GM19324 (cell line): Measurements from ENCODE around the gene TBL1XR1.
"Not testable (repeated sequence)": the region's sequence is repeated elsewhere in the genome, so short reads cannot be mapped to it uniquely, and the experiment has no call there.

Source experiments
- ATAC-seq: cut with Tn5 transposase; IDR thresholded peaks from one replicate; pipeline ENCODE4 v1.9.1; 2021; ENCODE audit warnings: mild to moderate bottlenecking, moderate library complexity; ENCODE audit not compliant: unreplicated experiment, low FRiP score

The TBL1XR1 gene

GRCh38 chr3:177041021-177041729, 156.1 kb downstream of the TBL1XR1 start:
- ATAC-seq, result no peak

GRCh38 chr3:177039490-177040274, 157.6 kb downstream of the TBL1XR1 start:
- ATAC-seq, result no peak

- ATAC-seq, result no peak
Observed at GRCh38 chr3:177037241-177037640, 160.0 kb downstream of the TBL1XR1 start.

- ATAC-seq, result no peak
Observed at GRCh38 chr3:177035676-177036075, 161.6 kb downstream of the TBL1XR1 start.

- no peak for ATAC-seq
Observed at GRCh38 chr3:177034832-177035475, 162.3 kb downstream of the TBL1XR1 start.

- no peak for ATAC-seq
Observed at GRCh38 chr3:177026505-177027277, 170.6 kb downstream of the TBL1XR1 start.

GRCh38 chr3:177015881-177016280, 181.4 kb downstream of the TBL1XR1 start:
- ATAC-seq, result no peak

- no peak for ATAC-seq
Observed at GRCh38 chr3:177013681-177014280, 183.5 kb downstream of the TBL1XR1 start.

GRCh38 chr3:177005718-177006405, 191.4 kb downstream of the TBL1XR1 start:
- no peak for ATAC-seq

- ATAC-seq, result not testable (repeated sequence)
Observed at GRCh38 chr3:177000159-177000558, 197.1 kb downstream of the TBL1XR1 start.

- no peak for ATAC-seq
Observed at GRCh38 chr3:176995946-176996345, 201.3 kb downstream of the TBL1XR1 start.

- no peak for ATAC-seq
Observed at GRCh38 chr3:176994891-176995781, 202.1 kb downstream of the TBL1XR1 start.

- no peak for ATAC-seq
Observed at GRCh38 chr3:176994393-176994792, 202.9 kb downstream of the TBL1XR1 start.

GRCh38 chr3:176992978-176993377, 204.3 kb downstream of the TBL1XR1 start:
- ATAC-seq, result no peak

- no peak for ATAC-seq
Observed at GRCh38 chr3:176992565-176992964, 204.7 kb downstream of the TBL1XR1 start.

GRCh38 chr3:176988795-176989194, 208.5 kb downstream of the TBL1XR1 start:
- ATAC-seq, result no peak

GRCh38 chr3:176987901-176988650, 209.2 kb downstream of the TBL1XR1 start:
- no peak for ATAC-seq

- no peak for ATAC-seq
Observed at GRCh38 chr3:176978441-176978840, 218.8 kb downstream of the TBL1XR1 start.
